GM12801 (cell line): ENCODE measurements around the gene MCF2L.

ENCODE experiments used
- CTCF ChIP-seq: IDR thresholded peaks from one replicate; pipeline ENCODE4 v1.5.1; 2011; ENCODE audit warnings: control low read depth; ENCODE audit not compliant: insufficient read length; ENCODE audit errors: extremely low read depth

Gene MCF2L

DNA sequence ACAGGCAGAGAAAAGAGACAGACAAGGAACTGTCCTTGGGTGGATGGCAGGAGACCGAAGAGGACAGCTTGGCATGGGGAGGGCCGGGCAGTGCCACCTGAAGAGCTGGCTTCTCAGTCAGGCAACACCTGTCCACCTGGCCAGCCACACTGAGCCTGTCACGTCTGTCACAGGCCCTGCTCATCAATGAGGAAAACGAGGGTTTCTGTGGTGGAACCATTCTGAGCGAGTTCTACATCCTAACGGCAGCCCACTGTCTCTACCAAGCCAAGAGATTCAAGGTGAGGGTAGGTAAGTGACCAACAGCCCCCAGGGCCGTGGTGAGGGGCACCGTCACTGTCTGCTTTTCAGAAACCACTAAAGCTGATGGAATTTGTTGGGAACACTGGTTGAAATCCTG is 178.2 kb downstream of the MCF2L start:
- TF ChIP-seq CTCF: no peak

DNA sequence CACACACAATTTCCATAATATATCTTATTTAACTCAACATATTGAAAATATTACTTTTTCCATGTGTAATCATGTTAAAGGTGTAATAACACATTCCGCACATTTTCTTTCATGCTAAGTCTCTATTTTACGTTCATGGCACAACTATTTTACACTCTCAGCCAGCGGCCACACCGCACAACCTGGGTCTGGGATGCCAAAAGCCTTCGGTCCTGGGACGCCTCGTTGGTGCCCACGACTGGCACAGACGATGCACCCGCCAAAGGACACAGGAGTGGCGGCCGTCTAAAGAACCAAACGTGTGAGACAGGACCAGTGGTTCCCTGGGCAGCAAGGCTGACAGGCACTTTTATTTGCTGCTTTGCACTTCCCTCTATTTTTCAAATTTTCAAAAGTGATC is 179.4 kb downstream of the MCF2L start:
- TF ChIP-seq CTCF: no peak

DNA sequence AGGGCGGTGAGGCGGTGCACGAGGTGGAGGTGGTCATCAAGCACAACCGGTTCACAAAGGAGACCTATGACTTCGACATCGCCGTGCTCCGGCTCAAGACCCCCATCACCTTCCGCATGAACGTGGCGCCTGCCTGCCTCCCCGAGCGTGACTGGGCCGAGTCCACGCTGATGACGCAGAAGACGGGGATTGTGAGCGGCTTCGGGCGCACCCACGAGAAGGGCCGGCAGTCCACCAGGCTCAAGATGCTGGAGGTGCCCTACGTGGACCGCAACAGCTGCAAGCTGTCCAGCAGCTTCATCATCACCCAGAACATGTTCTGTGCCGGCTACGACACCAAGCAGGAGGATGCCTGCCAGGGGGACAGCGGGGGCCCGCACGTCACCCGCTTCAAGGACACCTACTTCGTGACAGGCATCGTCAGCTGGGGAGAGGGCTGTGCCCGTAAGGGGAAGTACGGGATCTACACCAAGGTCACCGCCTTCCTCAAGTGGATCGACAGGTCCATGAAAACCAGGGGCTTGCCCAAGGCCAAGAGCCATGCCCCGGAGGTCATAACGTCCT is 180.0 kb downstream of the MCF2L start:
- no peak for TF ChIP-seq CTCF
